Caco-2 (cell line): ENCODE measurements around the gene TEPSIN. TPM values are rescaled to one million over a fixed set of nuclear protein-coding genes. Genes with fewer than 3 reads are reported as not detected.

Experiments
- BruUV-seq: library from RNA; stranded (reverse); fragments of 400-500 nt; replicated peaks from 2 replicates; lab custom pipeline; 2021; lab: Mats Ljungman, UMichigan
- CTCF ChIA-PET: fragments of 300-600 bp; sonication (Branson Sonifier 250); formaldehyde crosslinking; loops from one replicate; lab custom pipeline; 2022; ENCODE audit warnings: antibody characterized with exemption; lab: Charles Lee
- POLR2A ChIA-PET: fragments of 300-600 bp; sonication (Branson Sonifier 250); formaldehyde crosslinking; loops from one replicate; lab custom pipeline; 2022; ENCODE audit warnings: antibody characterized with exemption; lab: Charles Lee
- DNase-seq, 2 experiments: peaks; one replicate each; pipeline versions ENCODE4 v3.0.0 to v3.0.0-alpha.2; 2020 to 2022
- H3K27me3 ChIP-seq: replicated peaks from 2 replicates; pipeline ENCODE4 v1.6.0; 2011; ENCODE audit warnings: low read length; ENCODE audit not compliant: control insufficient read depth, insufficient read depth
- H3K36me3 ChIP-seq: 2 replicates; pipeline ENCODE4 v1.5.1; 2011; ENCODE audit warnings: low read length; ENCODE audit not compliant: control insufficient read depth, insufficient read depth
- H3K4me1 ChIP-seq: fragments of 250-450 bp; sonication (Bioruptor Pico); 2 replicates; pipeline ENCODE4 v1.5.1; 2020; ENCODE audit warnings: mild to moderate bottlenecking
- H3K4me3 ChIP-seq: 2 replicates; pipeline ENCODE4 v1.5.1; 2011; ENCODE audit warnings: low read depth, mild to moderate bottlenecking, control low read depth, low read length
- H3K9me3 ChIP-seq: fragments of 250-450 bp; sonication (Bioruptor Pico); 2 replicates; pipeline ENCODE4 v1.5.1; 2020; ENCODE audit warnings: mild to moderate bottlenecking, moderate library complexity
- H3K27ac Mint-ChIP-seq: one replicate; pipeline ENCODE4 v1.8.0; 2022; ENCODE audit warnings: mixed read lengths; ENCODE audit not compliant: unreplicated experiment
- H3K27me3 Mint-ChIP-seq: one replicate; pipeline ENCODE4 v1.8.0; 2022; ENCODE audit warnings: mixed read lengths; ENCODE audit not compliant: insufficient read depth, unreplicated experiment
- H3K36me3 Mint-ChIP-seq: one replicate; pipeline ENCODE4 v1.8.0; 2022; ENCODE audit warnings: mild to moderate bottlenecking, mixed read lengths; ENCODE audit not compliant: insufficient read depth, unreplicated experiment
- H3K4me1 Mint-ChIP-seq: one replicate; pipeline ENCODE4 v1.8.0; 2022; ENCODE audit warnings: low read depth, mixed read lengths; ENCODE audit not compliant: unreplicated experiment
- H3K4me3 Mint-ChIP-seq: one replicate; pipeline ENCODE4 v1.8.0; 2022; ENCODE audit warnings: mild to moderate bottlenecking, moderate library complexity, mixed read lengths; ENCODE audit not compliant: unreplicated experiment
- H3K9me3 Mint-ChIP-seq: one replicate; pipeline ENCODE4 v1.8.0; 2022; ENCODE audit warnings: mixed read lengths; ENCODE audit not compliant: unreplicated experiment
- intact Hi-C: fragments of 100-400 bp; cut with micrococcal nuclease; formaldehyde crosslinking; loops from one replicate; pipeline ENCODE4 v1.10.0; 2022; ENCODE audit not compliant: unreplicated experiment
- total RNA-seq: library from RNA; stranded (reverse); gene quantifications from 2 replicates; pipeline ENCODE4 v1.2.3, GENCODE V29; 2022
- TF ChIP-seq, protein P1 (sequence below), 2 experiments: fragments of 200-600 bp in 1 of 2; IDR thresholded peaks; 1 replicate in 1 of 2; 2 replicates in 1 of 2; pipeline versions ENCODE4 v1.5.1 to v1.8.0; 2011 to 2022; ENCODE audit warnings: antibody characterized with exemption in 1 of 2, control low read depth in 1 of 2, inconsistent platforms in 1 of 2, low read depth in 1 of 2, low read length in 1 of 2, mild to moderate bottlenecking in 1 of 2, moderate library complexity in 1 of 2; ENCODE audit not compliant: insufficient read depth in 1 of 2, severe bottlenecking in 1 of 2, unreplicated experiment in 1 of 2

TEPSIN gene
- total RNA-seq, 1 experiment from 2014 or later, result 40.3 TPM

DNA sequence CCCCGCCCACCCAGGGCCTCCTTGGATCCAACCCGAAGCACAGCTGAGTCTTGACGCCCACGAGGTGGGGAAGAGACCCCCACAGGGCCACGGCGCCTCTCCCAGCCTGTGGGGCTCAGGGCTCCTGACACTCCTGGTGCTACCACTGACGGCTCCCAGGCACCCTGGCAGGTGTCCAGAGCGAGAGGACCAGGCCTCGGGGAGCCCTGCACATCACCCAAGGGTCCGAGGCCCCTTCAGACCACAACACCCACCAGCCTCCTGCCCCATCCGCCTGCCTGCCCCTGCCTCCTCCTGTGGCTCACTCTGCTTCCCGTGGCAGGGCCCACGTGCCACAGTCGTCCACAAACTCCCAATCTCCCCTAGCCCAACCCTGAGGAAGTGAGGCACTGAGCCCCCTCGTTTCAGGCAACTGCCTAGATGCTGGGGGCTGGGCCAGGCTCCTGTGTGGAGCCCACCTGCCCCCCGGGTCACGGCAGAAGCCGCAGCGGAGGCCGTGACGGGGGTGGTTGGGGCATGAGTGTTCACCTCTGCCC, 44.6 kb downstream of the TEPSIN start:
- DNase-seq, result no peak

DNA sequence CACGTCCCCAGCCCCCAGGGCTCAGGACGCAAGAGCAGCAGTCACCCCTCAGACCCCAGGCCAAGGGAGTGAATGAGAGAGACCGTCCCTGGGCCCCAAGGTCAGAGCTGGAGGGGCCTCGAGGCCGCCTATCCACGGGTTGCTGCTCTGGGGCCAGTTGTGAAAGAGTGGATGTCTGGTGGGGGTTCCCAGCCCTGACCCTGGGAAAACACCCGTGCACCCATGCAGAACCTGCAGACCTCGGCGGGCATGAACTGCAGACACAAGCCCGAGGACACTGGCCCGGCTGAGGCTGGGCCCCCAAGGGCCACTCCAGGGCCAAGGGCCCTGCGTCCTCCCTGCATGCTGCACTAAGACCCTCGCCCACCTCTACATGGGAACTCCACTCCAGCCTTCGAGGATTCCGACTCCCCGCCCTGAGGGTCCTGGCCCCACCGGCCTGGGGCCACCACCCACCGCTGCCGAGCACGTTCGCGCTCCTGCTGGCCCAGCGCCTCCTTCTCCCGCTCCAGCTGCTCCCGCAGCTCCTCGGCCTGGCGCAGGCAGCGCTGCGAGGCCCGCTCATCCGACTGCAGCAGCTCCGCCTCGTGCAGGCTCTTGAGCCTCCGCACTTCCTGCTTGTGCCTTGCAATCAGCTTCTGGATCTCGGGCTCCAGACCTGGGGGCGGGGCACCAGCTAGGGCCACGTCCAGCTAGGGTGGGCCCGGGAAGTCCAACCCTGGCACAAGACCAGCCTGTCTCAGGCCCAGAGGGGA, 45.2 kb downstream of the TEPSIN start:
- DNase-seq, result no peak
- no peaks in the 10 kb centered on the region for H3K4me1 ChIP-seq
- H3K27ac Mint-ChIP-seq, result no peak overlapping the region
- no peaks in the 10 kb centered on the region for H3K9me3 ChIP-seq
- no peak overlapping the region for H3K4me3 Mint-ChIP-seq
- no peaks in the 10 kb centered on the region for H3K4me1 Mint-ChIP-seq
- TF ChIP-seq, protein P1, sequence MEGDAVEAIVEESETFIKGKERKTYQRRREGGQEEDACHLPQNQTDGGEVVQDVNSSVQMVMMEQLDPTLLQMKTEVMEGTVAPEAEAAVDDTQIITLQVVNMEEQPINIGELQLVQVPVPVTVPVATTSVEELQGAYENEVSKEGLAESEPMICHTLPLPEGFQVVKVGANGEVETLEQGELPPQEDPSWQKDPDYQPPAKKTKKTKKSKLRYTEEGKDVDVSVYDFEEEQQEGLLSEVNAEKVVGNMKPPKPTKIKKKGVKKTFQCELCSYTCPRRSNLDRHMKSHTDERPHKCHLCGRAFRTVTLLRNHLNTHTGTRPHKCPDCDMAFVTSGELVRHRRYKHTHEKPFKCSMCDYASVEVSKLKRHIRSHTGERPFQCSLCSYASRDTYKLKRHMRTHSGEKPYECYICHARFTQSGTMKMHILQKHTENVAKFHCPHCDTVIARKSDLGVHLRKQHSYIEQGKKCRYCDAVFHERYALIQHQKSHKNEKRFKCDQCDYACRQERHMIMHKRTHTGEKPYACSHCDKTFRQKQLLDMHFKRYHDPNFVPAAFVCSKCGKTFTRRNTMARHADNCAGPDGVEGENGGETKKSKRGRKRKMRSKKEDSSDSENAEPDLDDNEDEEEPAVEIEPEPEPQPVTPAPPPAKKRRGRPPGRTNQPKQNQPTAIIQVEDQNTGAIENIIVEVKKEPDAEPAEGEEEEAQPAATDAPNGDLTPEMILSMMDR (IDR thresholded peaks at IDR 0.05; ENCODE audit: insufficient read depth in 1 of 2, low read depth in 1 of 2, low read length in 1 of 2, severe bottlenecking in 1 of 2, unreplicated experiment in 1 of 2), result no peak
- no peaks in the 10 kb centered on the region for H3K9me3 Mint-ChIP-seq
- H3K36me3 Mint-ChIP-seq, result peaks cover 4% of the 10 kb centered on the region
- ChIA-PET POLR2A (no interaction called here), CTCF (interaction anchor here (1.7 kb wide), 1 partner anchor 7 kb away, joined by 5 read pairs; no protein-coding TSS in a partner anchor)
- H3K27me3 ChIP-seq, result no peaks in the 10 kb centered on the region
- H3K27me3 Mint-ChIP-seq, result no peaks in the 10 kb centered on the region
- BruUV-seq, result no TSS peak
- intact Hi-C loops, result no loop called here
- H3K36me3 ChIP-seq, result no peaks in the 10 kb centered on the region; the same call in 1 of the 2 replicates
- H3K4me3 ChIP-seq, result no peak overlapping the region

More for the DNA sequence above, 44.6 kb downstream of the TEPSIN start:
- BruUV-seq, result no TSS peak
- Mint-ChIP-seq H3K4me3 (no peak overlapping the region), H3K9me3 (no peaks in the 10 kb centered on the region), H3K27me3 (no peaks in the 10 kb centered on the region), H3K4me1 (no peaks in the 10 kb centered on the region), H3K36me3 (peaks cover 6% of the 10 kb centered on the region), H3K27ac (no peak overlapping the region)
- Histone ChIP-seq H3K36me3 (no peaks in the 10 kb centered on the region; the same call in 1 of the 2 replicates), H3K9me3 (no peaks in the 10 kb centered on the region), H3K4me1 (no peaks in the 10 kb centered on the region), H3K4me3 (no peak overlapping the region), H3K27me3 (no peaks in the 10 kb centered on the region)
- TF ChIP-seq, protein P1 (IDR thresholded peaks at IDR 0.05; ENCODE audit: insufficient read depth in 1 of 2, low read depth in 1 of 2, low read length in 1 of 2, severe bottlenecking in 1 of 2, unreplicated experiment in 1 of 2), result no peak
- intact Hi-C loops, result no loop called here
- CTCF ChIA-PET, result no interaction called here
- POLR2A ChIA-PET, result no interaction called here

DNA sequence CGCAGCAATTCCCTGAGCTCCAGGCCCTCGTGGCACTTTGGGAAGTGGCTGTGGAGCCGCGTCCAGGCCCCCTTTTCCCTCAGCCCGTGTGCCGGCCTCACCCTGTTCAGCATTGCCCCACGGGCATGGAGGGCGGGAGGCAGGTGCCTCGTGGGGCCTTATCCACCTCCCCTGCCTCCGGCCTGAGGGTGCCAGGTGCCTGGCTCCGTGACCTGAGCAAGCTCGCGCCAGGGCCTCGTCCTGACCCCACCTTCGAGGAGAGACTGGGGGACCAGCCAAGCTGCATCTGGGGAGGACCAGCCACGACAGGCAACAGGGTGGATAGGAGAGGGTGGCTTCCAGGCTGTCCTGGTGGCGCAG, 45.8 kb downstream of the TEPSIN start:
- TF ChIP-seq, protein P1 (IDR thresholded peaks at IDR 0.05; ENCODE audit: insufficient read depth in 1 of 2, low read depth in 1 of 2, low read length in 1 of 2, severe bottlenecking in 1 of 2, unreplicated experiment in 1 of 2), result no peak
- no peak overlapping the region for H3K27ac Mint-ChIP-seq
- Histone ChIP-seq H3K27me3 (no peaks in the 10 kb centered on the region), H3K36me3 (no peaks in the 10 kb centered on the region; the same call in 1 of the 2 replicates), H3K4me1 (no peaks in the 10 kb centered on the region), H3K9me3 (no peaks in the 10 kb centered on the region), H3K4me3 (no peak overlapping the region)
- POLR2A ChIA-PET, result no interaction called here
- H3K36me3 Mint-ChIP-seq, result no peaks in the 10 kb centered on the region
- intact Hi-C loops, result no loop called here
- no peaks in the 10 kb centered on the region for H3K4me1 Mint-ChIP-seq
- CTCF ChIA-PET, result interaction anchor here (1.7 kb wide), 1 partner anchor 8 kb away, joined by 5 read pairs; no protein-coding TSS in a partner anchor
- BruUV-seq, result no TSS peak
- no peak overlapping the region for H3K4me3 Mint-ChIP-seq
- H3K27me3 Mint-ChIP-seq, result no peaks in the 10 kb centered on the region
- H3K9me3 Mint-ChIP-seq, result no peaks in the 10 kb centered on the region
- DNase-seq, result no peak
